Osteoblast (primary cell): Measurements from ENCODE around the gene YTHDF1. TPM values are rescaled to one million over a fixed set of nuclear protein-coding genes. Genes with fewer than 3 reads are reported as not detected.

Experiments used
- DNase-seq: peaks from one replicate; pipeline ENCODE4 v3.0.0; 2011; ENCODE audit warnings: low spot score, mixed read lengths; ENCODE audit not compliant: insufficient read length; ENCODE audit errors: missing footprints
- H2AFZ ChIP-seq: 2 replicates; pipeline ENCODE4 v1.6.0; 2011; ENCODE audit warnings: mild to moderate bottlenecking, low read length
- H3K27ac ChIP-seq: 2 replicates; pipeline ENCODE4 v1.5.1; 2011; ENCODE audit warnings: mild to moderate bottlenecking, low read depth, low read length, moderate library complexity
- H3K27me3 ChIP-seq: 2 replicates; pipeline ENCODE4 v1.6.0; 2012; ENCODE audit warnings: mild to moderate bottlenecking, control low read depth, inconsistent platforms, low read length, moderate library complexity; ENCODE audit not compliant: insufficient read depth
- H3K36me3 ChIP-seq: 2 replicates; pipeline ENCODE4 v1.5.1; 2011; ENCODE audit warnings: mild to moderate bottlenecking, low read length, control low read depth, moderate library complexity; ENCODE audit not compliant: insufficient read depth
- H3K4me1 ChIP-seq: 2 replicates; pipeline ENCODE4 v1.5.1; 2011; ENCODE audit warnings: mild to moderate bottlenecking, low read length, control low read depth, moderate library complexity; ENCODE audit not compliant: insufficient read depth
- H3K4me2 ChIP-seq: 2 replicates; pipeline ENCODE4 v1.6.0; 2011; ENCODE audit warnings: mild to moderate bottlenecking, low read length; ENCODE audit not compliant: insufficient read depth
- H3K4me3 ChIP-seq: fragments of 200-600 bp; sonication (generic); 3 replicates; pipeline ENCODE4 v1.5.1; 2012; ENCODE audit warnings: mild to moderate bottlenecking, low read length, inconsistent platforms; ENCODE audit not compliant: insufficient read depth
- H3K79me2 ChIP-seq: 2 replicates; pipeline ENCODE4 v1.6.0; 2012; ENCODE audit warnings: mild to moderate bottlenecking, low read length, control low read depth, inconsistent platforms; ENCODE audit not compliant: insufficient read depth
- H3K9me3 ChIP-seq: 2 replicates; pipeline ENCODE4 v1.5.1; 2011; ENCODE audit warnings: low read depth, low read length, control low read depth
- H4K20me1 ChIP-seq: 2 replicates; pipeline ENCODE4 v1.6.0; 2012; ENCODE audit warnings: mild to moderate bottlenecking, low read length, control low read depth; ENCODE audit not compliant: insufficient read depth
- CTCF ChIP-seq: IDR thresholded peaks from 2 replicates; pipeline ENCODE4 v1.5.1; 2011; ENCODE audit warnings: mild to moderate bottlenecking, low read depth, low read length, moderate library complexity; ENCODE audit errors: extremely low read depth
- total RNA-seq: library from RNA; depleted of rRNA; stranded (reverse); fragments of >200 nt; gene quantifications from 2 replicates; pipeline ENCODE4 v1.2.3, GENCODE V29; 2012

YTHDF1 gene
- total RNA-seq, 1 donor, result 23.9 TPM

DNA sequence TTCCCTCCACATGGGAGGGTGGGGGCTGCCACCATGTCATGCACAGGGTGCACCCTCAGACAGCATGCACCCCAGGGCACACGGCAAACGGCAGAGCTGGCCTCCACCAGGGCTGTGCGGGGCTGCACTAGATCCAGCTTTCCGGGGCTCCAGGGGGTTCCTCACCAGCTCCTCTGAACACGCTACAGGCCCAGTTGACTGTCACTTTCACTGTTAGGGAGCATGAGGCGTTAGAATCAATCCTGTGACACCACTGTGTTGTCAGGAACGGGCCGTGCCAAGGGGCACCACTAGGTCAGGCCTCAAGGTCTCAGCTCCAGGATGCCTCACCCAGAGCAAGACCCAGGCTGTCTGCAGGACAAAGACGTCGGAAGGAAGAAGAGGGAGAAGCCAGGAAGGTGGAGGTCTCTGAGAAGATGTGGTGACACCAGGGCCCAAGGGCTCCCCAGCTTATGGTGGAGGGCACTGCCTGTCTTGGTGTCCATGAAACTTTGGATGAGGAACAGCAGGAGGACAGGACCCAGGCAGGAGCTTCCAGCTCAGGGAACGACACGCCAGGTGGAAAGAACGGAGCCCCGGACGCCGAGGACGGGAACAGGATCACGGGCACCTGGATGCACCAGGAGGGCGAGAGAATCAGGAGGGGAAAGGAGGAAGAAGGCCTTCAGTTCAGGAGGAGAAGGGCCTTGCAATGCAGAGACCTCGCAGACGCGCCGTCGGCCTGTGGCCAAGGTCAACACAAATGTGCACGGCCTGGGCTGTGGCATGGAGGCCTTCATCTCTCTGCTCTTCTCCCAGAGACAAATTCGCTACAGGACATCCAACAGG, 49.5 kb downstream of the YTHDF1 start:
- Histone ChIP-seq H3K79me2 (no peaks in the 10 kb centered on the region), H3K4me3 (no peak overlapping the region), H3K4me2 (no peak overlapping the region), H3K27ac (no peak overlapping the region), H2AFZ (no peak overlapping the region), H3K27me3 (peaks cover 13% of the 10 kb centered on the region), H4K20me1 (no peaks in the 10 kb centered on the region), H3K4me1 (no peaks in the 10 kb centered on the region), H3K9me3 (no peaks in the 10 kb centered on the region), H3K36me3 (no peaks in the 10 kb centered on the region)
- no peak for TF ChIP-seq CTCF
- peak; percentile 89 for DNase-seq

- TF ChIP-seq CTCF, result no peak
- no peaks in the 10 kb centered on the region for H3K4me1 ChIP-seq
- H3K9me3 ChIP-seq, result no peaks in the 10 kb centered on the region
- H3K4me2 ChIP-seq, result no peak overlapping the region
- H2AFZ ChIP-seq, result no peak overlapping the region
- no peaks in the 10 kb centered on the region for H3K36me3 ChIP-seq
- no peaks in the 10 kb centered on the region for H4K20me1 ChIP-seq
- no peak overlapping the region for H3K4me3 ChIP-seq
- H3K79me2 ChIP-seq, result no peaks in the 10 kb centered on the region
- H3K27ac ChIP-seq, result no peak overlapping the region
- peaks cover 13% of the 10 kb centered on the region for H3K27me3 ChIP-seq
- DNase-seq, result peak; percentile 82
Observed at GRCh38 chr20:63165356-63166192, 50.4 kb downstream of the YTHDF1 start.

- Histone ChIP-seq H3K4me3 (no peak overlapping the region), H3K4me2 (no peak overlapping the region), H3K27ac (no peak overlapping the region), H4K20me1 (no peaks in the 10 kb centered on the region), H2AFZ (no peak overlapping the region), H3K27me3 (peaks cover 17% of the 10 kb centered on the region), H3K4me1 (no peaks in the 10 kb centered on the region), H3K9me3 (no peaks in the 10 kb centered on the region), H3K79me2 (no peaks in the 10 kb centered on the region), H3K36me3 (no peaks in the 10 kb centered on the region)
- no peak for TF ChIP-seq CTCF
- DNase-seq, result peak; percentile 64
Observed at GRCh38 chr20:63164484-63165355, 51.2 kb downstream of the YTHDF1 start.
